DOHH2 (cell line): Measurements from ENCODE around the gene CCDC66.

ENCODE experiments used
- H3F3A ChIP-seq: fragments of 200-600 bp; sonication (generic), shearing (Covaris generic); 2 replicates; pipeline ENCODE4 v1.6.0; 2016; ENCODE audit warnings: antibody characterized with exemption, mild to moderate bottlenecking; ENCODE audit not compliant: control insufficient read depth, insufficient read depth
- H3K27ac ChIP-seq: fragments of 200-600 bp; sonication (generic); 2 replicates; pipeline ENCODE4 v1.5.1; 2014; ENCODE audit warnings: low read depth, mild to moderate bottlenecking, low read length, moderate library complexity
- H3K27me3 ChIP-seq: fragments of 200-600 bp; sonication (generic); 2 replicates; pipeline ENCODE4 v1.6.1; 2014; ENCODE audit warnings: mild to moderate bottlenecking, low read length, mixed read lengths; ENCODE audit not compliant: control insufficient read depth
- H3K36me3 ChIP-seq: fragments of 200-600 bp; sonication (generic); 2 replicates; pipeline ENCODE4 v1.6.1; 2014; ENCODE audit warnings: mild to moderate bottlenecking, low read length, moderate library complexity, mixed read lengths; ENCODE audit not compliant: control insufficient read depth
- H3K4me1 ChIP-seq: fragments of 200-600 bp; sonication (generic); 2 replicates; pipeline ENCODE4 v1.6.1; 2014; ENCODE audit warnings: mild to moderate bottlenecking, low read length, mixed read lengths; ENCODE audit not compliant: control insufficient read depth
- H3K4me2 ChIP-seq: fragments of 200-600 bp; sonication (generic); 2 replicates; pipeline ENCODE4 v1.6.0; 2014; ENCODE audit warnings: mild to moderate bottlenecking, low read length, moderate library complexity
- H3K4me3 ChIP-seq: fragments of 200-600 bp; sonication (generic); 2 replicates; pipeline ENCODE4 v1.5.1; 2014; ENCODE audit warnings: mild to moderate bottlenecking, low read length, mixed read lengths
- H3K79me2 ChIP-seq: fragments of 200-600 bp; sonication (generic); 2 replicates; pipeline ENCODE4 v1.6.1; 2014; ENCODE audit warnings: mild to moderate bottlenecking, low read length, mixed read lengths; ENCODE audit not compliant: control insufficient read depth
- H3K9me2 ChIP-seq: fragments of 200-600 bp; sonication (generic); replicated peaks from 2 replicates; pipeline ENCODE4 v1.6.1; 2014; ENCODE audit warnings: mild to moderate bottlenecking, low read length, mixed read lengths; ENCODE audit not compliant: control insufficient read depth
- H3K9me3 ChIP-seq: fragments of 200-600 bp; sonication (generic); 2 replicates; pipeline ENCODE4 v1.6.1; 2014; ENCODE audit warnings: antibody characterized with exemption, low read length, mixed read lengths; ENCODE audit not compliant: control insufficient read depth, insufficient read depth
- H4K20me1 ChIP-seq: fragments of 200-600 bp; sonication (generic); 2 replicates; pipeline ENCODE4 v1.6.0; 2014; ENCODE audit warnings: low read depth, mild to moderate bottlenecking, antibody characterized with exemption, low read length, moderate library complexity; ENCODE audit not compliant: control insufficient read depth, insufficient read depth
- CTCF ChIP-seq: fragments of 200-600 bp; sonication (generic); IDR thresholded peaks from one replicate; pipeline ENCODE4 v1.5.1; 2014; ENCODE audit warnings: antibody characterized with exemption, mild to moderate bottlenecking, low read depth, low read length; ENCODE audit not compliant: poor library complexity, severe bottlenecking
- EZH2phosphoT487 ChIP-seq: fragments of 200-600 bp; sonication (generic); IDR thresholded peaks from 2 replicates; pipeline ENCODE4 v1.6.1; 2017; ENCODE audit warnings: borderline replicate concordance, mild to moderate bottlenecking, antibody characterized with exemption, low read length, moderate library complexity, mixed read lengths

The CCDC66 gene

DNA sequence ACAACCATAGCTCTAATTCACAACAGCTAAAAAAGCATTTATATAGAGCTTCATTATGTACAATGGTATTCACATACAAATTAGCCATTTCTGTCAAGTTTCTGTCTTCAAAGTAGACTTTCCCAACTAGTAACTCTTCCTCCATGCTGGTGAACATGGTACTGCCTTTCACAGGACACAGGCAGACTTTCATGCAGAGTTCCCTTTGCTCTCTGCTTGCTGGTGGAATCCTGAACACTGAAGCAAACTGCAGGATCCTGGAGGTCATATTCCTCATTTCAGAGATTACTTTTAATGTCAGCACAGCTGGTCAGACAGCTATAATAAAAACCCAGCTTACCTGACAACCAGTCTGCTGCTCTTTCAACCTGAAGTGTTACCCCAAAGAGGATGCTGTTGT lies 72.5 kb downstream of the CCDC66 start:
- Histone ChIP-seq H3K79me2 (no peaks in the 10 kb centered on the region), H3K27ac (no peak overlapping the region), H3F3A (peaks cover 16% of the 10 kb centered on the region), H3K9me2 (no peaks in the 10 kb centered on the region), H3K9me3 (no peaks in the 10 kb centered on the region), H4K20me1 (no peaks in the 10 kb centered on the region), H3K4me1 (no peaks in the 10 kb centered on the region), H3K36me3 (peaks cover 70% of the 10 kb centered on the region), H3K4me3 (no peak overlapping the region), H3K4me2 (no peak overlapping the region), H3K27me3 (no peaks in the 10 kb centered on the region)
- TF ChIP-seq CTCF (no peak), EZH2phosphoT487 (no peak)

DNA sequence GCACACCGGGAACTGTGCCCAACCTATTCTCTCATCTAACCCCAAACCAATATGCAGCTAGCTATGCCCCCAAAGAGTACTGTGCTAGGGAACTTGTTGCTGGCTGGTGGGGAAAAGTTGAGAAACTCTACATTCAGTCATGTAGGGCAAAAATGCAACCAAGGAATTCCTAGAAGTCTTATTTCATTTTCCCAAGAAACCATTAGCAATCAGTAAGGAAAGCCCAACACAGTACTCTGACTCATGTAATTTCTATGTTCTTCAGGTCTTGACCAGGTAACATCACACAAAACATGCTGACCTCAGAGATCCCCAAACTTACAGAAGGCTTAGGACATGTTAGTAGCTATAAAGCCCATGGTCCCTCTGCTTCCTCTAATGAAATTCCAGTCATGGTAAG lies 74.0 kb downstream of the CCDC66 start:
- H3F3A ChIP-seq, result peaks cover 10% of the 10 kb centered on the region; the same call in 1 of the 2 replicates
- no peaks in the 10 kb centered on the region for H3K4me1 ChIP-seq
- H3K27ac ChIP-seq, result no peak overlapping the region
- no peak overlapping the region for H3K4me2 ChIP-seq
- no peaks in the 10 kb centered on the region for H3K27me3 ChIP-seq
- H3K4me3 ChIP-seq, result no peak overlapping the region
- no peaks in the 10 kb centered on the region for H3K79me2 ChIP-seq
- no peaks in the 10 kb centered on the region for H3K9me3 ChIP-seq
- TF ChIP-seq CTCF (no peak), EZH2phosphoT487 (no peak)
- peaks cover 70% of the 10 kb centered on the region for H3K36me3 ChIP-seq
- no peaks in the 10 kb centered on the region for H3K9me2 ChIP-seq
- no peaks in the 10 kb centered on the region for H4K20me1 ChIP-seq

- no peaks in the 10 kb centered on the region for H3K79me2 ChIP-seq
- no peak overlapping the region for H3K4me3 ChIP-seq
- no peaks in the 10 kb centered on the region for H3K9me3 ChIP-seq
- H3K9me2 ChIP-seq, result no peaks in the 10 kb centered on the region
- H3K4me1 ChIP-seq, result no peaks in the 10 kb centered on the region
- peaks cover 69% of the 10 kb centered on the region for H3K36me3 ChIP-seq
- H3K27me3 ChIP-seq, result no peaks in the 10 kb centered on the region
- TF ChIP-seq EZH2phosphoT487, result no peak
- no peak for TF ChIP-seq CTCF
- H4K20me1 ChIP-seq, result no peaks in the 10 kb centered on the region
- H3F3A ChIP-seq, result peaks cover 3% of the 10 kb centered on the region; the same call in 1 of the 2 replicates
- H3K4me2 ChIP-seq, result no peak overlapping the region
- no peak overlapping the region for H3K27ac ChIP-seq
Measured at GRCh38 chr3:56633181-56633580, 76.2 kb downstream of the CCDC66 start.
